ENCODE measurements around the gene C10orf143. TPM values are rescaled to one million over a fixed set of nuclear protein-coding genes. Genes with fewer than 3 reads are reported as not detected.

The C10orf143 gene
- total RNA-seq, 2 experiments from 2014 or later = 4.3 to 5.8 TPM

DNA sequence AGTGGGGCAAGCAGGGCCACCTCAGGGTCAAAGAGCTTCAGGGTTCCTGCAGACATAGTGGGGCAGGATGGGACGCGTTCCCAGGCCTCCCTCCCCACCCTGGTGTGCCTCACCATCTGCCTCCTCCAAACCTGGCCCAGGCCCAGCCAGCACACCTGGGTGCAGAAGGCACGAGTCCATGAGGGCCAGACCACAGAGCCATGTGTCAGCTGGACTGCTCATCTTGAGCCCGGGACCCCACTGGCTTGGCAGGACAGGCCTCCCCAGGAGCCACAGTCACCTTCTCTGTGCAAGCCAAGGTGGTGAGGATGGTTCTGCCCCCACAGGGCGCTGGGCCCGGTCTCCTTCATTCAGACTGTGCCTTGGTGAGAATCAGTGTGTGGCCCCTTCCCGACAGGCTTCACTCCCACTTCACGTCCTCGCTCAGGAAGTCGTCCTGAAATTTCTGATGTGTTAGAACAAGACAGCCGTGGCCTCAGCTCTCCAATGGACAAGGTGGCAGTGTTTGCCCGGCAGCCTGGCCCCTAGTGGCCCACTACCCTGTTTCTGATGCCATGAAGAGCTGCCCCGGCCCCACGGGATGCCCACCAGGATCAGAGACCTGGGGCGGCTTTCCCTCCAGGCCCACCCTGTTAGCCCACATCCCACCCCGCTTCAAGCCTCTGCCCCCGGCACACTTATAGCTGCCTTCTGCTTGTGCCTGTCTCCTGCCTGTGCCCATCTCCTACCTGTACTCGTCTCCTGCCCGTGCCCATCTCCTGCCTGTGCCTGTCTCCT lies 87.0 kb downstream of the C10orf143 start:
- intact Hi-C loops (cut with DNase I, micrococcal nuclease) = no loop called here
- Histone ChIP-seq H3K9me3 (ENCODE audit: control insufficient read depth in 1 of 2, insufficient read depth in 1 of 2, low read length in 2 of 2) (no peaks in the 10 kb centered on the region), H3K4me1 (ENCODE audit: insufficient read depth, low read length) (no peaks in the 10 kb centered on the region), H3K27ac (ENCODE audit: low read depth in 1 of 2, low read length in 2 of 2) (no peak overlapping the region), H3K27me3 (ENCODE audit: control insufficient read depth in 1 of 2, insufficient read depth in 2 of 2, low read length in 2 of 2) (peaks cover 0 to 2% of the 10 kb centered on the region in 2 experiments), H3K36me3 (ENCODE audit: insufficient read depth, low read length) (no peaks in the 10 kb centered on the region), H3K4me3 (ENCODE audit: low read length) (no peak overlapping the region)
- Mint-ChIP-seq H3K36me3 (ENCODE audit: low read depth) (no peaks in the 10 kb centered on the region), H3K9me3 (no peaks in the 10 kb centered on the region), H3K4me3 (no peak overlapping the region), H3K4me1 (ENCODE audit: low read depth) (no peaks in the 10 kb centered on the region), H3K27ac (no peak overlapping the region), H3K27me3 (no peaks in the 10 kb centered on the region)
- TF ChIP-seq, protein P1, sequence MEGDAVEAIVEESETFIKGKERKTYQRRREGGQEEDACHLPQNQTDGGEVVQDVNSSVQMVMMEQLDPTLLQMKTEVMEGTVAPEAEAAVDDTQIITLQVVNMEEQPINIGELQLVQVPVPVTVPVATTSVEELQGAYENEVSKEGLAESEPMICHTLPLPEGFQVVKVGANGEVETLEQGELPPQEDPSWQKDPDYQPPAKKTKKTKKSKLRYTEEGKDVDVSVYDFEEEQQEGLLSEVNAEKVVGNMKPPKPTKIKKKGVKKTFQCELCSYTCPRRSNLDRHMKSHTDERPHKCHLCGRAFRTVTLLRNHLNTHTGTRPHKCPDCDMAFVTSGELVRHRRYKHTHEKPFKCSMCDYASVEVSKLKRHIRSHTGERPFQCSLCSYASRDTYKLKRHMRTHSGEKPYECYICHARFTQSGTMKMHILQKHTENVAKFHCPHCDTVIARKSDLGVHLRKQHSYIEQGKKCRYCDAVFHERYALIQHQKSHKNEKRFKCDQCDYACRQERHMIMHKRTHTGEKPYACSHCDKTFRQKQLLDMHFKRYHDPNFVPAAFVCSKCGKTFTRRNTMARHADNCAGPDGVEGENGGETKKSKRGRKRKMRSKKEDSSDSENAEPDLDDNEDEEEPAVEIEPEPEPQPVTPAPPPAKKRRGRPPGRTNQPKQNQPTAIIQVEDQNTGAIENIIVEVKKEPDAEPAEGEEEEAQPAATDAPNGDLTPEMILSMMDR (IDR thresholded peaks at IDR 0.05) = no peak
- ATAC-seq (ENCODE audit: poor library complexity) = no peak
- no peak for DNase-seq
- CTCF ChIA-PET = no interaction called here
- POLR2A ChIA-PET = no interaction called here

DNA sequence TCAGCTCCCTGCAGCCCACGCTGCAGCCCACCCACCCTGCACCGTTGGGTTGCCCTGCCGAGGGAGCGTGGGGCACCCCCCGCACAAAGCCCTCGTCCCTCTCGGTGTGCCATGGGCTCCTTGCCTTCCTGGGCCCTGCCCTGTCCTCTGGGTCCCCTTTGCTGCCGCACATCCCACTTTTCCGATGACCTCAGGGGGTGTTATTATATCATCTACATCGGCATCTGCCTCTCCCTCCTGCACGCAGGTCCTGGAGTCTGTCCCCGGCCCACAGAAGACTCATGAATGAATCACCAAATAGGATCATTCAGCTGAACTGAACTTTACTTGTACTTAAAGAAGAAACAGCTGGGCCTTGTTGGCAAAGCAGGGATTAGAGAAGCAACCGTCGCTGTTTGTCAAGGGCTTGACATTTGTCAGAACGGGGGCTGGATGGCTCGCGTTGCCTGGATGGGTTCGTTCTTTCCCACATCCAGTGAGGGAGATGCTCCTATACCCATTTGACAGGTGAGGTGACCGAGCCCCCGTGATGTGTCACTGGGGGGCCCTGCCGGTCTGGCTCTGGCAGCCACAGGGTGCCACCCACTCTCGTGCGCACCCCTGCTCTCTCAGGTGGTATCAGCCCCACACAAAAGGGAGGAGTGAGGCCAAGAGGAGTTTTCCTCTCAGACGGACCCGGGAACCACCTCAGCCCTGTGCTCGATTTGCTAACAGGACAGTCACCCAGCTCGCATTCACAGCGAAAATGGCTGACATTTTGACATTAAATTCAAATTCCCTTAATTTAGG lies 87.9 kb downstream of the C10orf143 start:
- ATAC-seq (ENCODE audit: poor library complexity) = no peak
- H3K27ac Mint-ChIP-seq = no peak overlapping the region

DNA sequence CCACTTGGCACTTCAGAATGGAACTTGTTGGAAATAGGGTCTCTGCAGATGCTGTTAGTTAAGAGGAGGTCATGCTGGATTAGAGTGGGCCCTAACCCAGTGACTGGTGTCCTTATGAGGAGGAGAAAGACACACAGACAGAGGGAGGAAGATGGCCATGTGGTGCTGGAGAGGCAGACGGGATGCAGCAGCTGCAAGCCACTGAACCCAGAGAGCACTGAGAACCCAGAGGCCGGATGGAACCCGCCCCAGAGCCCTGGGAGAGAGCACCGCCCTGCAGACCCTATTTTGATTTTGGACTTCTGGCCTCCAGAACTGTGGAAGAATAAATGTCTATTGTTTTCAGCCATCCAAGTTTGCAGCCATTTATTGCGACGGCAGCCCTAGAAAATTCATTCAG lies 88.5 kb downstream of the C10orf143 start:
- no peak overlapping the region for H3K27ac Mint-ChIP-seq
- no peaks in the 10 kb centered on the region for H3K36me3 ChIP-seq (ENCODE audit: insufficient read depth, low read length)
- intact Hi-C loops (cut with DNase I, micrococcal nuclease) = no loop called here
- H3K27me3 ChIP-seq (ENCODE audit: control insufficient read depth in 1 of 2, insufficient read depth in 2 of 2, low read length in 2 of 2) = no peaks in the 10 kb centered on the region
- no peak overlapping the region for H3K4me3 ChIP-seq (ENCODE audit: low read length)
- ChIA-PET CTCF (no interaction called here), POLR2A (no interaction called here)
- H3K27ac ChIP-seq (ENCODE audit: low read depth in 1 of 2, low read length in 2 of 2) = no peak overlapping the region
- no peaks in the 10 kb centered on the region for H3K4me1 Mint-ChIP-seq (ENCODE audit: low read depth)
- no peaks in the 10 kb centered on the region for H3K27me3 Mint-ChIP-seq
- H3K36me3 Mint-ChIP-seq (ENCODE audit: low read depth) = no peaks in the 10 kb centered on the region
- no peaks in the 10 kb centered on the region for H3K9me3 Mint-ChIP-seq
- ATAC-seq (ENCODE audit: poor library complexity) = no peak
- H3K4me3 Mint-ChIP-seq = no peak overlapping the region
- no peaks in the 10 kb centered on the region for H3K4me1 ChIP-seq (ENCODE audit: insufficient read depth, low read length)
- H3K9me3 ChIP-seq (ENCODE audit: control insufficient read depth in 1 of 2, insufficient read depth in 1 of 2, low read length in 2 of 2) = no peaks in the 10 kb centered on the region
- TF ChIP-seq, protein P1 (IDR thresholded peaks at IDR 0.05) = no peak
- DNase-seq = no peak

More for the DNA sequence above, 87.9 kb downstream of the C10orf143 start:
- TF ChIP-seq, protein P1 (IDR thresholded peaks at IDR 0.05) = no peak
- Histone ChIP-seq H3K4me3 (ENCODE audit: low read length) (no peak overlapping the region), H3K4me1 (ENCODE audit: insufficient read depth, low read length) (no peaks in the 10 kb centered on the region), H3K27ac (ENCODE audit: low read depth in 1 of 2, low read length in 2 of 2) (no peak overlapping the region), H3K27me3 (ENCODE audit: control insufficient read depth in 1 of 2, insufficient read depth in 2 of 2, low read length in 2 of 2) (no peaks in the 10 kb centered on the region), H3K9me3 (ENCODE audit: control insufficient read depth in 1 of 2, insufficient read depth in 1 of 2, low read length in 2 of 2) (no peaks in the 10 kb centered on the region), H3K36me3 (ENCODE audit: insufficient read depth, low read length) (no peaks in the 10 kb centered on the region)
- CTCF ChIA-PET = no interaction called here
- no peaks in the 10 kb centered on the region for H3K27me3 Mint-ChIP-seq
- H3K4me1 Mint-ChIP-seq (ENCODE audit: low read depth) = no peaks in the 10 kb centered on the region
- POLR2A ChIA-PET = no interaction called here
- no peaks in the 10 kb centered on the region for H3K9me3 Mint-ChIP-seq
- H3K36me3 Mint-ChIP-seq (ENCODE audit: low read depth) = no peaks in the 10 kb centered on the region
- DNase-seq = no peak
- intact Hi-C loops (cut with DNase I, micrococcal nuclease) = no loop called here
- H3K4me3 Mint-ChIP-seq = no peak overlapping the region
